ENCODE measurements around the gene ISOC1.

Gene ISOC1

DNA sequence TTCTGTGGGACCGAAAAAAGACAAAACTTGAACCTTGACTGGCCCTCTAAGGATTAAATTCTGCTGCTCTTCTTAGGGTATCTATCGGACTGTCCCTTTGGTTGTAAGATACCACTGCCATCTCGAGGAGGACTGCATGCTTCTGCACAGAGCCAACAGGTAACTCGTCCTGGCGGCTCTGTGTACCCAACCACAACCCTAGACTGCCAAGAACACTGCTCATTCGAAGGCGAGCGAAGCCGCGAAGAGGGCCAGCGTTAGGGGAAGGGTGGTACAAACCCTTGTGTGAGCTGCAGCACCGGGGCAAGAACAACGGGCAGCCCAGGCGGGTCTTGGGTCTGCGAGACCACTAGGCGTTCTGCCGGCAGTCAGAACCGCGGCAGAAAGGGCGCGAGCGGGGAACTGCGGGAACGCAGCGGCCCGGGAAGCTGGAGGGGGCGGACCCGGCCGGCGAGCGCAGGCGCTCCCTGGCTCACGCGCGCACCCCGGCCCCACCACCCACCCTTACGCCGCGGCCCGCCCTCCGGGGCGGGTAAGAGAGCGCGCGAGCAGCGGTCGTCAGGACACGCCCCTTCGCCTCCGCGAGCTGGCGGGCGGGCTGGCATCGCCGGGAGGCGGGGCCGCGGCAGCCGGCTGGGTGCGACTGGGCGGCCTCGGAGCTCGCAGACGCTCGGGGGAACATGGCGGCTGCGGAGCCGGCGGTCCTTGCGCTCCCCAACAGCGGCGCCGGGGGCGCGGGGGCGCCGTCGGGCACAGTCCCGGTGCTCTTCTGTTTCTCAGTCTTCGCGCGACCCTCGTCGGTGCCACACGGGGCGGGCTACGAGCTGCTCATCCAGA, at the start of gene ISOC1:
Gene ISOC1 (plus strand): TSS at position 663 of the 837 bp plus-strand sequence. CDS start 18 bp downstream, at position 681.
- DNase-seq, result peak; percentile 93

DNA sequence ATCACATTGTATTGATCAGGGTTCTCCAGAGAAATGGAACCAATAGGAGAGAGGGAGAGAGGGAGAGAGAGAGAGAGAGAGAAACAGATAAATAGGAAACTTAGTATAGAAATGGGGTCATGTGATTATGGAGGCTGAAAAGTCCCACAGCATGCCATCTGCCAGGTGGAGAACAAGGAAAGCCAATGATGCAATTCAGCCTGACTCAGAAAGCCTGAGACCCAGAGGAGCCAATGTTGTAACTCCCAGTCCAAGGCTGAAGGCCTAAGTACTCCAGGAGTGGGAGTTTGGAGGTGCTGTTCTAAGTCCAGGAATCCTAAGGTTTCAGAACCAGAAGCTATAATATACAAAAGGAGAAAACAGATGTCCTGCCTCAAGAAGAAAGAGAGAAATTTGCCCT, 48.4 kb upstream of the ISOC1 start:
- DNase-seq, result no peak

DNA sequence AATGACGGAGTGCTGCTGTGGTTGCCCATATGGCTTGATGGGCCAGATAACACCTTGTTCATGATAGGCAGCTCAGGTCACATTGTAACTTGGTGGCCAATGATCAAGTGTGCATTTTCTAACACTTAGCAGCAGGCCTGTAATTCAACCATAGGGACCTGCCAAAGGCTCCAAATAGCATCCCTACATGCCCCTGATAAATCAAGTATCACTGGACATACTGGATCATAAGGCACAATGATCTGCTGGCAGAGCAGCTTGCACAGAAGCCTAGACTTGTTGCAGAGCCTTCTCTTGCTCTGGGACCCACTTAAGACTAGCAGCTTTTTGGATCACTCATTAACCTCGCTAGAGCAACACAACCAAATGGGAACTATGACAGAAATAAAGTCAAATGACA, 46.0 kb upstream of the ISOC1 start:
- no peak for DNase-seq

DNA sequence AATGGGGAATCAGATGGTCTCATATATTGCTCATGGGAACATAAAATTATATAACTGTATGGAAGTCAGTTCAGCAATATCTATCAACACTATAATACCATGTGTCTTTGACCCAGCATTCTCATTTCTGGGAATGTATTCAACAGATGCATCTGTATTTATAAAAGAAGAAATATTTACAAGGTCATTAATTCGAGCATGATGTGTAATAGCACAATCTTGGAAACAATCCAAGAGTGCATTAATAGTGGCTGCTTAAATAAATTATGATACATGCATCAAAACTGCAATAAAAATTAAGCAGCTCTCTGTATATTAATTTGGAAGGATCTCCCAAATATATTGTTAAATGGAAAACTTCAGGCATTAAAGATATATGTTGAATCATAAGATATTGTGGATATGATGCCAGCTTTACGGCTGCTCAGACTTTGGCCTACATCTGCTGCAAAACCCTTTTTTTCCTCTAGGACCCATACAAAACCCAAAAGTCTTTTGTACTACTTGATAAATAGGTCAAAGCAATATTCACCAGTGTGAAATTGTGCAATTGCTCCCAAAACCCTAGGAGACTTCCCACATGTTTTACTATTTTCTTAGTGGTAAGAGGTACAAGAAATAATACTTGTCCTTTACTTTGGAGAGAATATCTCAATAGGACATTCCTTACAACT, 45.3 kb upstream of the ISOC1 start:
- DNase-seq, result no peak

DNA sequence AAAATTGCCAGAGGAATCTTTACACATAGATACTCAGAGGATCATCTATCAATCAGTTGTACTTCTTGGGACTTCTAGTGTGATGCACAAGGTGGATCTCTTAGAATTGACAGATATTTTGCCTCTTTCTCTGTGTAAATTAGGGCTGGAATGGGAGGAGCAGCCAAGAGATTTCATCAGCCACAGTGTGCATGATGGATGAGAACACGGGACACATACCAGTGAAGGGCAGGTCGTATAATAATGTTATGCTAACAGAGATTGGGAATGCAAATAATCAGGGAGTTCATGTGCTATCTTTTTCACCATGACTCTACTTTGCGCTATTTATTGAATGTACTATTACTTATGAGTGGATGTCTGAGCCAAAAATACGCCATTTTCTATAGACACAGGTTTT, 43.3 kb upstream of the ISOC1 start:
- DNase-seq, result no peak

DNA sequence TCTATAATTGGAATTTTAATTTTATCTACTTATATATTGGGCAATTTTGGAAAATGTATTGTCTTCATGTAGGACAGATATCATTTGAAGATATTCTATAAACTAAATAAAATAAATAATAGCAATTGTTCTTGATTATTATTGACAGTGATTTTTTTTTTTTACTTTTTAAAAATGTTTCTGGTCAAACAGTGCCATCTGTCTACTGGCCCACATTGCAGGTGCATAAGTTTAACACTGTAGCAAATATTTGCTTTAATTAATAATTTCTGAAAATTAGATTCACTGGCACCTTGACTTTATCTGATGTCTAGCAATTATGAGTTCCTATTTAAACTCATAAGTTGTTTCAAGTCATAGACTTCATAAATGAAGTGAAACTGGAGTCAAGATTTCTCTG, 41.1 kb upstream of the ISOC1 start:
- no peak for DNase-seq

DNA sequence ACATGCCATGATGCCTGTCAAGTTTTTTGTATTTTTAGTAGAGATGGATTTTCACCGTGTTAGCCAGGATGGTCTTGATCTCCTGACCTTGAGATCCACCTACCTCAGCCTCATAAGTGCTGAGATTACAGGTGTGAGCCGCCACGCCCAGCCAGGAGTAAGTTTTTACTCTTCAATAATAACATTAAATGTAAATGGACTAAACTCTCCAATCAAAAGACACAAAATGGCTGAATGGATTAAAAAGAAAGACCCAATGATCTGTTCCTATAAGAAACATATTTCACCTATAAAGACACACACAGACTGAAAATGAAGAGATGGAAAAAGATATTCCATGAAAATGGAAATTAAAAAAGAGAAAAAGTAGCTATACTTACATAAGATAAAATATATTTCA, 37.2 kb upstream of the ISOC1 start:
- DNase-seq, result no peak

DNA sequence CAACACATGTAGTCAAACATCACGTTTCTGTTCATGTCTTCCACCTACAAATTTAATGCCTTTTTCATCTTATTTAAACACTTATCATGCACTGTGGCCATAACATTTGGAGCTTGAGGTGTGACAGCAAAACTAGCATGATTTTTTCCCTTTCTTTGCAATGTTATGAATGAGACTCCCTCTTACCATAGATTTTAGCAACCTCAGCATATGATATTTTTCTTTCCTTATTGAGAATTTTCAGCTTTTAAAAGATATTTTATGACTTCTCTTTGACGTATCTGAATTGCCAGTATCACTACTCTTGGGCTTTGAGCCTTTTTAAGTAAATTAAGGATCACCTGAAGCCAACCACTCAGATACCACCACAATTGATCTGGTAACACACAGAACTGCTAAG, 32.7 kb upstream of the ISOC1 start:
- DNase-seq, result no peak

DNA sequence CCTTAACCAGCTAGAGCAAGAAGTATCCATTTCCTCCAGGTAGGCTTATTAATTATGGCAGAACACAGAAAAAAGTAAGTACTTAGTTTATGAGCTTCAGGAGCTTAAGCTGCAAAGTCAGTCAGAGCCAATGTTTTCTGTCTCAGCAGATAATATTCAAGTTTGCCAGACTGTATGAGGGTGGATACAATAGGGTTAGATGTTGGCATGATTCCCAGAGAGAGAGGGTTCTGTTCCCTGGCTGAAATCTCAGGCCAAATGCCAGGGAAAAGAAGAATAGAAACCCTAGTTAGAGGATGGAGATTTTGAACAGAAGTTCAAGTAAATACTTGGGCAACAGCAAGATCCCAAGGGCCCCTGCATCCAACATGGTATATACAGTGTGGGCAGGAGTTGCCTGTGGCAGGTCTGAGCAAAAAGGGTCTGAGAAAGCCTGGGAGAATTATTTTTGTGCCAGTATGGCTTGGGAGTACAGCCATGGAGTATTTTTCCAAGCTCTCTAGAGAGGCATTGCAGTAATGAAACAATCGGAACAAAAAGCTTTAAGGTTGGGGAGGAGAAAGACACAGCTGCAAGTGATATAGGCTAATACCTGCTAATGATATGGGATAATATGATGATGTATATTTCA, 31.0 kb upstream of the ISOC1 start:
- no peak for DNase-seq

DNA sequence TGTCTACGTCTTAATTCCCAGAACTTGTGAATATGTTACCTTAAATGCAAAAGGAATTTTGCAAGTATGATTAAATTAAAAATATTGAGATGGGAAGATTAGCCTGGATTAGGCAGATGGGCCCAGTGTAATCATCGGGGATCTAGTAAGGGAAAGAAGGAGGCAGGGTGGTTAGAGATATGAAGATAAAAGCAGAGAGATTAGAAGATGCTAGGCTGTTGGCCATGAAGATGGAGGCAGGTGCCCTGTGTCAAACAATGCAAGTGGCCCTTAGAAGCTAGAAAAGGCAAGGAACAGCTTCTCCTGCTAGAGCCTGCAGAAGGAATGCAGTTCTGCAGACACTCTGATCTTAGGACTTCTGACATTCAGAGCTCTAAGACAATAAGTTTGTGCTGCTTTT, 28.8 kb upstream of the ISOC1 start:
- no peak for DNase-seq

DNA sequence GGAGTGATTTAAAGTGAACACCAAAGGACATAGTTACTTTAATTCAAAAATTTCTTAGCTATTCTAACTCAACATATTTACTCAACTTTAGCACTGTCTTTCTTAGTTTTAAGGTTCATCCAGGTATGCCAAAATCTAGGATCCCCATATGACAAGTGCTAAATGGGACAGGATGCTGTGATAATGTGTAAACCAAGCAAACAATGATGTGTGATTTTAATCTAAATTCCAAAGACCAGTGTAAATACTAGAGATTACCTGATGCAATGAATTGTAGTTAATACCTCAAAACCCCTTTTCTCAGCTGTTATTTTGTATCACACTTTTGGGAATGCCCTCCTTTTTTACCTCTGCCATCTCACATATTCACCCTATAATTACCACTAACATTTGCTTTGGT, 26.8 kb upstream of the ISOC1 start:
- no peak for DNase-seq

DNA sequence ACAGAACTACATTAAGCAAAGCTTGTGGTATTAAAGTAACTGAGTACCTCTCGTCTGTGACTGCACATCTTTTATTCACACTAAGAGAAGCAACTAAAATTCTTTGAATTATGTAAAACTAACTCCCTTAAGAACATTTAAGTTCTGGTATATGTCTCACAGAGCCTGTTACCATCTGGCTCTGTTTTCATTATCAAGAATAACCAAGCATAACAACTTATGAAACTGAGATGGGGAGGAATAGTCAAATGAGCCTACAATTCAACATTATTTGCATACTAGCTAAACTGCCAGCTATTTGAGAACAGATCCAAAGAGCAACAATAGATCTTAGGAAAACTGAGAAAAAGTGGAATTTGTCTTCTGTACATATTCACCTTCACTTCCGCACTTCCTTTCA, 25.3 kb upstream of the ISOC1 start:
- no peak for DNase-seq

DNA sequence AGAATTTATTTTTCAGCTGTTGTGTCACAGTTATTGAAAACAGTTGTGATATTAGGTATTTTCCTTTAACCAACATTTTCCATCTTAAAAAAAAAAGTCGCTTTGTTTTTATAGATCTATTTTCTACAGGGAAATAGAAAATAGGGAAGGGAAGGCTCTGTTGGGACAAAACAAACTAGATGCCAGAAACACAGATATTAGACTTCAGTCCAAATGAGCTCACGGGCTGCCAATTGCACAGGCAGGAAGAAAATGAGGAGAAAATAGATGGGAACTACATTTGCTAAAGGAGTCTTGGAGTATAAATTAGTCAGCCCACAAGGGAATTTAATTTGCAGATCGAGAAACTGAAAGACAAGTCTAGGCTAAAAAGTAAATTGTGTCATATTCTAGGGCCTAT, 21.4 kb upstream of the ISOC1 start:
- no peak for DNase-seq

DNA sequence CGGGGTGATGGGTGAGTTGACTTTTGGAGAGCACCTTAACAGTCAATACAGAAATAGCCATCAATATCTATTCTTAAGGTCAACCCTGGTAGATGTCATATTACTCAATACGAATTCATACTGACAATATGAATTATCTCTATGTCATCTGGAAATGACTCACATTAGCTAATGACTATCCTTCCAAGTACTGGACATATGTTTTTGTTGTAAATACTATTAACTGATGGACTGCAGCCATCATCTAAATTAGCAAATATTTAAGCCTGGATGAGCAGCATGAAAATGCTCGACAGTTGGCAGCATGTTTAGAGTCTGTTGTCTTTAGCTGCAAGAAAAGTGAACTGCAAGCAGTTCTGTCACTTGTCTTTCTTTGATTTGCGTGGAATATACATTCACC, 19.6 kb upstream of the ISOC1 start:
- DNase-seq, result no peak

DNA sequence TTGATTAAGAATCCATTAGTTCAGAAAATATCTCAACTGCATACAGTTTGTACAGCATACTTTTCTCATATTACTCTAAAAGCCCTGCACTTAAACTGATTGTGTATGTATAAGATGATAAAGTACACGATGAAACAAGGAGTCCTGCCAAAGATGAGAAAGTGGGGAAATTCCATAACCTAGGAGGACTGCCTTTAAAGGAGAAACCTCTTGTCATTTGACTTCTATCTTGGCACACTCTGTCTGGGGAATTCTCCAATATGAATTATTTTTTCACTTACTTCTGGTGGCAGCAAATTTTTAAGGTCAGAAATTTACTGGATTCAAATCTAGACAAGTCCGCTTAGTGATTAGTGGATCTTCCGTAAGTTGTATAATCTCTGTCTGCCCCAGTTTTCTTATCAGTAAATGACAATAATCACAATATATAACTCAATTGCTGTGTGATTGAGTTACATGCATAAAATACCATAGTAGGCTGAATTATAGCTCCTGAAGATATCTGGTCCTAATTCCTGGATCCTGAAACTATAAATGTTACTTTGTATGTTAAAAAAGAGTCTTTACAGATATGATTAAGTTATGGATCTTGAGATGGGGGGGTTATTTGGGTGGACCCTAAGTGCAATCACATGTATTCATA, 17.0 kb upstream of the ISOC1 start:
- no peak for DNase-seq

DNA sequence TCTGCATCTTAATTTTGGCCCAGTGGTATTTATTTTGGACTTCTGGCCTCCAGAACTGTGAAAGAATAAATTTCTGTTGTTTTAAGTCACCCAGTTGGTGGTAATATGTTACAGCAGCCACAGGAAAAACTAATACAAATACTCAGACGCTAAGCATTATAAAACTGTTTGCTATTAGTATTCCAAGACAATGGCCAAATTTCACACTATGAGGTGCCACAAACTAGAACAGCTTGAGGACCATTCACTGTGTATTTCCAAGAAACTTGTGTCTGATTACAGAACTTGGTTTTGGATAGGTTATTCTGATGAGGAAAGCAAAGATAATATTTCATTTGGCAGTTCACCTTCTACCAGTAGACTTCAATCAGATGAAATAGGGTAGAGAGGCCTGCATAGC, 16.3 kb upstream of the ISOC1 start:
- no peak for DNase-seq

DNA sequence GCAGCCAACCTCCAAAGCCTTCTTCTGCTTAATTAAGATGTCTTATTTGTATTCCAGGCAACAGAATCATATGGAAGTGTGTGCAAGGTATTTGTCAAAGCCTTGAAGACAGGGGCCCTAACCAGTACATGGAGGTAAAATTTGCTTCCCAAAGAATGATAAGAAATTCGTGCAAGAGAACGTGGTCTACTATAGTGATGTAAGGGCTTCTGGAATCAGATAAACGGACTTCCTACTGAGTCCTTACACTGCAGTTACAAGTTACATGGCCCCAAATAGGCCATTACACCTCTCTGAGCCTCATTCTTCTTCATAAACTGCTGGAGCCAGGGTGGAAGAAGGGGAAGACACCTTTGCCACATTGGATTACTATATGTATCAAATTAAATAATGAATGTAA, 15.9 kb upstream of the ISOC1 start:
- DNase-seq, result no peak

DNA sequence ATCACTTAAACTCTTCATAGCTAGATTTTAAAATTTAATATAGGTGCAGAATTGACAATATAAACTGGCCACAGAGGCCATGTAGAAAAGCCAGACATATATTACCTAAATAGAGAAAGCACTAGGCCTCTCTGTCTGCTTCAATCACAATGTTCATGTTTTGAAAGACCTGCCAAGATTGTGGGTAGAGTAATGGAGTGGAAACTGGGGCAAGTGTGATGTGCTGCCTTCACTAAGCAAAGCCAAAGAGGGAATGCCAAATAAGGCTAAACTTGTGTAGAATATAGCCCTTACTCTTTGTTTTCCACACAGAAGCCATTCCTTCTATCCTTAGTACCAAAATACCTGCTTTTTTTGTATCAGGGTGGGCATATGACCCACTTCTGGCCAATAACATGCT, 15.1 kb upstream of the ISOC1 start:
- no peak for DNase-seq

DNA sequence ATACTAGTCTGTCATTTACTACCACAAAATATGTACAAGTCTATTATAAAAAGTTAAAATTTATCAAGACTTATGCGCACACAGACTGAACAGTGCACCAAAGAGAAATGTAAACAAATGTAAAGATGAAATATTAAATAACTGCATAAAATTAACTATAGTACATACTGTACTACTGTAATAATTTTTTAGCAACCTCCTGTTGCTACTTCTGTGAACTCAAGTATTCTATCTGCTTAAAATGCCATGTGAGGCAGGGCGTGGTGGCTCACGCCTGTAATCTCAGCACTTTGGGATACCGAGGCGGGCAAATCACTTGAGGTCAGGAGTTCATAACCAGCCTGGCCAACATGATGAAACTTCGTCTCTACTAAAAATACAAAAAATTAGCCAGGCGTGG, 13.8 kb upstream of the ISOC1 start:
- no peak for DNase-seq

DNA sequence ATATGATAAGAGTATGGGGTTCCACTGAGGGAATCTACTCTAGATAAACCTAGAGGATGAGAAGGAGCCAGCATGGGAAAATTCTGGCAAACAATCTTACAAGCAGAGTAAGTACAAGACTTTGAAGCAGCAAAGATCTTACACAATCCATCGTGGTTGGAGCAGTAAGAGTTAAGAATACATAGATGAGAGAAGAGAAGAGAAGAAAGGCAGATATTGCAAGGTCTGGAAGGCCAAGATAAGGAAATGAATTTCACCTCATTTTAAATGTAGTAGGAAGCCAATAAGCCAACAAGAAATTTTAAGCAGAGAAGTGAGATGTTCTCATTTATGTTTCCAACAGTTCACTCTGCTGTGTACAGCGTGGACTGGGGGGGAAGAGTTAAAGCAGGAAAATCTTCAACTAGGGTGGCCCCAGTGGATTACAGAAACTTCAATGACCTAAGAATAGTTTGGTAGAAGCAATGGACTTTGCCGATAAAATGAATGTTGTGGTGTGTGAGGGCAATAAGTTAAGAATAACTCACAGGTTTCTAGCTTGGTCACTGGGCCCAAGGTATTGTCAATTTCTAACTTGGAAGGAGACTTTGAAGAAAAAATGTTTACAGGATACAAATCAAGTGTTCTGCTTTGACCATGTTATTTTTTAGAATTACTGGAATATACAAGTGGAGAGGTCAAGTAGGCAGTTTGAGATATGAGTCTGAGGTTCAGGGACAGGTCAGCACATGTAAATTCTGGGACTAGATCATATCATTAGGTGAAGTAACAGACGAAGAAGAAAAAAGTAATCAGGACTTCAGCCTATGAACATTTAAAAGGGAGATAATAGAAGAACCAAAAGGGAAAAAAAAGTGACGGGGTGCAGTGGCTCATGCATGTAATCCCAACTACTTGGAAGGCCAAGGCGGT, 12.1 kb upstream of the ISOC1 start:
- no peak for DNase-seq

DNA sequence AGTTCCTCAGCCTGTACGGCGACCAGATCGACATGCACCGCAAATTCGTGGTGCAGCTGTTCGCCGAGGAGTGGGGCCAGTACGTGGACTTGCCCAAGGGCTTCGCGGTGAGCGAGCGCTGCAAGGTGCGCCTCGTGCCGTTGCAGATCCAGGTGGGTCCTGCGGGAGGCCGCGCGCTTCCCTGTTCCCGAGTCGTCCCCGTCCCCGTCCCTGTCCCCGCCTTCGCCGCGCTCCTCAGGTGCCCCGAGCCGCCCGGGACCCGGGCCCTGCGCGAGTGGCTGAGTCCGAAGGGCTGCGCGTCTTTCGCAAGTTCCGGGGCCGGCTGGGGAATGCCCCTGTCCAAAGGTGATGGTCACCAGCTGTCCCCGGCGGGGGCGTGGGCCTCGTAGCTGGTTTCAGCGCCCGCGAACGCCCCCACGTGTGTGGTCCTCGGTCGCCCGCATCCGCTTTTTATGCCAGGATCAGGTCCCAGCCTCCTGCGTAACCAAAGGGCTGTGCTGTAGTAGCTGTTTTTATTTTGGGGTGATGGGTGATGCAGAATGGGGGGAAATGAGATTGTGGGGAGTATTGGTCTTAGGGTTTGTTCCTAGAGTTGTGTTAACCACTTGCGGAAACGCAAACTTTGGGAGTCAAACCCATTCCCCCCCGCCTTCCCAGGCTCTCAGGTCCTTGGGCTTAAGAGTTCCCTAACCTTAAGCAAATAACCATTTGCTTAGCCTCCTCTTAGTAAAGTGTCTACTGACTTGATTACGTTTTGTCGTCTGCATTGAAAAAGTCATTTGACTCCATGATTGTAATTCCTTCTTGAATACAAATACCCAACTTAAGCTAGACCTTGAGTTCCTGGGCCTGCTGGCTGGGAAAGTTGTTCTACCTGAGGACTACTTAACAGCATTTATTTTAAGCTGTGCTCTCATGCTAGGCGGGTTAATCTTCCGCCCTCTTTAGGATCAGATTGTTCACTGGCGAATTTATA, 663 bp downstream of the ISOC1 start:
- peak; percentile 52 to 59 for DNase-seq

Data from stimulated activated CD4-positive, alpha-beta T cell treated with anti-CD3 and anti-CD28 coated beads, Interleukin-2, amount 100 ng/mL, for 24 hours (primary cell).